ENCODE data around the gene MIA2.
"Not testable (repeated sequence)": the region's sequence is repeated elsewhere in the genome, so short reads cannot be mapped to it uniquely, and the experiment has no call there.

Gene MIA2

GRCh38 chr14:39231751-39232553, 1.8 kb upstream of the MIA2 start:
- peak; percentile 45 for DNase-seq (ENCODE audit: low spot score)

- no peak for DNase-seq (ENCODE audit: low spot score)
Observed at GRCh38 chr14:39232554-39233415, 930 bp upstream of the MIA2 start.

- DNase-seq (ENCODE audit: low spot score), result not testable (repeated sequence)
Observed at GRCh38 chr14:39234986-39235385, 1.3 kb downstream of the MIA2 start.

- not testable (repeated sequence) for DNase-seq (ENCODE audit: low spot score)
Observed at GRCh38 chr14:39235466-39235865, 1.8 kb downstream of the MIA2 start.

GRCh38 chr14:39240769-39241168, 7.1 kb downstream of the MIA2 start:
- no peak for DNase-seq (ENCODE audit: low spot score)

- no peak for DNase-seq (ENCODE audit: low spot score)
Observed at GRCh38 chr14:39241637-39242036, 7.9 kb downstream of the MIA2 start.

GRCh38 chr14:39243831-39244230, 10.1 kb downstream of the MIA2 start:
- DNase-seq (ENCODE audit: low spot score), result no peak

- DNase-seq (ENCODE audit: low spot score), result no peak
Observed at GRCh38 chr14:39246618-39247017, 12.9 kb downstream of the MIA2 start.

GRCh38 chr14:39247256-39247655, 13.5 kb downstream of the MIA2 start:
- no peak for DNase-seq (ENCODE audit: low spot score)

GRCh38 chr14:39251547-39251946, 17.8 kb downstream of the MIA2 start:
- DNase-seq (ENCODE audit: low spot score), result no peak

- not testable (repeated sequence) for DNase-seq (ENCODE audit: low spot score)
Observed at GRCh38 chr14:39257388-39257787, 23.7 kb downstream of the MIA2 start.

GRCh38 chr14:39258782-39259545, 25.2 kb downstream of the MIA2 start:
- no peak for DNase-seq (ENCODE audit: low spot score)

- DNase-seq (ENCODE audit: low spot score), result not testable (repeated sequence)
Observed at GRCh38 chr14:39260161-39260560, 26.4 kb downstream of the MIA2 start.

- DNase-seq (ENCODE audit: low spot score), result not testable (repeated sequence)
Observed at GRCh38 chr14:39262214-39262613, 28.5 kb downstream of the MIA2 start.

- no peak for DNase-seq (ENCODE audit: low spot score)
Observed at GRCh38 chr14:39264057-39264456, 30.3 kb downstream of the MIA2 start.

- DNase-seq (ENCODE audit: low spot score), result no peak
Observed at GRCh38 chr14:39264558-39264957, 30.8 kb downstream of the MIA2 start.

GRCh38 chr14:39265033-39265432, 31.3 kb downstream of the MIA2 start:
- DNase-seq (ENCODE audit: low spot score), result peak; percentile 10

- peak; percentile 54 for DNase-seq (ENCODE audit: low spot score)
Observed at GRCh38 chr14:39265806-39266524, 32.2 kb downstream of the MIA2 start.

- no peak for DNase-seq (ENCODE audit: low spot score)
Observed at GRCh38 chr14:39266525-39266870, 32.8 kb downstream of the MIA2 start.

GRCh38 chr14:39266871-39267607, 33.3 kb downstream of the MIA2 start:
- DNase-seq (ENCODE audit: low spot score), result peak; percentile 92

- DNase-seq (ENCODE audit: low spot score), result peak; percentile 38
Observed at GRCh38 chr14:39267608-39268005, 33.9 kb downstream of the MIA2 start.

All from cerebellar cortex (tissue), 1 donor.